K562 (cell line): ENCODE results near the gene ASCC1. TPM values are rescaled to one million over a fixed set of nuclear protein-coding genes. Genes with fewer than 3 reads are reported as not detected.

Source experiments
- BCL6 ChIP-seq: fragments of 250-450 bp; sonication (Bioruptor Pico); IDR thresholded peaks from 2 replicates; pipeline ENCODE4 v1.4.0; 2020
- CBX3 ChIP-seq, 2 experiments: IDR thresholded peaks; 1 replicate in 1 of 2; 2 replicates in 1 of 2; pipeline ENCODE4 v1.6.1; 2012; ENCODE audit warnings: inconsistent platforms in 2 of 2, low read length in 2 of 2, borderline replicate concordance in 1 of 2, control low read depth in 1 of 2
- CHD1 ChIP-seq: fragments of 200-600 bp; sonication (generic); IDR thresholded peaks from one replicate; pipeline ENCODE4 v1.6.1; 2012; ENCODE audit warnings: mild to moderate bottlenecking, moderate library complexity, low read length, inconsistent platforms
- CREB3L1 ChIP-seq: fragments of 450-650 bp; IDR thresholded peaks from 2 replicates; pipeline ENCODE4 v1.6.1; 2014; ENCODE audit warnings: low read depth, mild to moderate bottlenecking, moderate library complexity, borderline replicate concordance
- KDM5B ChIP-seq: fragments of 200-600 bp; sonication (generic); IDR thresholded peaks from 2 replicates; pipeline ENCODE4 v1.6.1; 2012; ENCODE audit warnings: low read depth, mild to moderate bottlenecking, moderate library complexity, low read length, control low read depth, inconsistent platforms; ENCODE audit not compliant: insufficient replicate concordance
- KLF6 ChIP-seq: fragments of 250-450 bp; sonication (Bioruptor Pico); IDR thresholded peaks from 2 replicates; pipeline ENCODE4 v1.4.0; 2020; ENCODE audit warnings: mild to moderate bottlenecking, moderate library complexity, borderline replicate concordance
- MAFF ChIP-seq: IDR thresholded peaks from 2 replicates; pipeline ENCODE4 v1.6.1; 2012; ENCODE audit warnings: low read length, improper control_type of control experiment
- MECOM ChIP-seq: fragments of 250-450 bp; sonication (Bioruptor Pico); IDR thresholded peaks from 2 replicates; pipeline ENCODE4 v1.8.0; 2022; ENCODE audit warnings: inconsistent platforms
- MXI1 ChIP-seq: IDR thresholded peaks from 2 replicates; pipeline ENCODE4 v1.6.1; 2011; ENCODE audit warnings: low read depth, mild to moderate bottlenecking, improper control_type of control experiment, low read length
- NFATC3 ChIP-seq: fragments of 450-650 bp; IDR thresholded peaks from 2 replicates; pipeline ENCODE4 v1.6.1; 2017; ENCODE audit warnings: mild to moderate bottlenecking
- NR2C1 ChIP-seq, 2 experiments: fragments of 450-650 bp; IDR thresholded peaks; 2 replicates each; pipeline ENCODE4 v1.6.1; 2017; ENCODE audit warnings: mild to moderate bottlenecking in 2 of 2, antibody characterized with exemption in 1 of 2, inconsistent platforms in 1 of 2, missing compliant biosample characterization in 1 of 2, missing genetic modification characterization in 1 of 2
- PHF21A ChIP-seq: fragments of 450-650 bp; IDR thresholded peaks from 2 replicates; pipeline ENCODE4 v1.6.1; 2017; ENCODE audit warnings: low read depth, borderline replicate concordance
- PRPF4 ChIP-seq: fragments of 200-400 bp; formaldehyde crosslinking; IDR thresholded peaks from one replicate; pipeline ENCODE4 v1.6.1; 2017; ENCODE audit warnings: low read length, low read depth, mild to moderate bottlenecking; ENCODE audit not compliant: insufficient read depth, poor library complexity, severe bottlenecking
- TAF1 ChIP-seq: IDR thresholded peaks from 2 replicates; pipeline ENCODE4 v1.6.1; 2011; ENCODE audit warnings: mild to moderate bottlenecking, low read length, moderate library complexity; ENCODE audit not compliant: insufficient read depth, control insufficient read depth, severe bottlenecking; ENCODE audit errors: extremely low read depth
- TBL1XR1 ChIP-seq, 2 experiments: IDR thresholded peaks; 2 replicates each; pipeline ENCODE4 v1.6.1; 2012; ENCODE audit warnings: improper control_type of control experiment in 2 of 2, low read length in 2 of 2, mild to moderate bottlenecking in 1 of 2
- U2AF1 ChIP-seq: fragments of 200-400 bp; formaldehyde crosslinking; optimal IDR thresholded peaks from 2 replicates; pipeline ENCODE3; 2017; ENCODE audit warnings: mild to moderate bottlenecking, low read depth, low read length, moderate library complexity
- YY1 ChIP-seq, 3 experiments: IDR thresholded peaks; 2 replicates each; pipeline ENCODE4 v1.6.1; 2011; ENCODE audit warnings: low read length in 2 of 3, mild to moderate bottlenecking in 2 of 3, moderate library complexity in 2 of 3, borderline replicate concordance in 1 of 3, control low read depth in 1 of 3, low read depth in 1 of 3; ENCODE audit not compliant: insufficient read depth in 3 of 3, insufficient replicate concordance in 2 of 3, control insufficient read depth in 1 of 3, insufficient read length in 1 of 3; ENCODE audit errors: extremely low read depth in 1 of 3
- ZBTB12 ChIP-seq: fragments of 250-450 bp; sonication (Bioruptor Pico); IDR thresholded peaks from 2 replicates; pipeline ENCODE4 v1.4.0; 2020
- ZFP36 ChIP-seq: fragments of 150-350 bp; IDR thresholded peaks from 2 replicates; pipeline ENCODE4 v1.6.1; 2018; ENCODE audit warnings: low read length, low read depth; ENCODE audit not compliant: partially characterized antibody
- ZNF134 ChIP-seq: fragments of 250-450 bp; sonication (Bioruptor Pico); conservative IDR thresholded peaks from 2 replicates; pipeline ENCODE4 v1.4.0; 2020
- ZNF347 ChIP-seq: fragments of 450-650 bp; formaldehyde crosslinking; IDR thresholded peaks from 2 replicates; pipeline ENCODE4 v1.4.0; 2020; ENCODE audit warnings: low read depth, mild to moderate bottlenecking, moderate library complexity
- polyA plus RNA-seq, 8 experiments: library from polyadenylated mRNA; depleted of rRNA in 4 of 8; stranded (reverse) in 5 of 8; unstranded in 3 of 8; fragments of >200 nt; fragmentation: Nextera tagmentation in 2 of 8; fragmentation: Illumina TruSeq in 1 of 8; extraction: Ambion mirVana in 2 of 8; extraction: Trizol in 1 of 8; gene quantifications; 2 replicates each; pipeline versions ENCODE4 v1.2.1 to v1.2.3, GENCODE V29; 2011 to 2014; ENCODE audit warnings: inconsistent platforms in 1 of 8, missing spikeins in 1 of 8
- total RNA-seq, 7 experiments: library from RNA; depleted of rRNA in 6 of 7; stranded (reverse); fragments of >200 nt in 6 of 7; fragmentation: Illumina TruSeq in 2 of 7; extraction: Trizol in 2 of 7; gene quantifications; 2 replicates each; pipeline versions ENCODE4 v1.2.1 to v1.2.3, GENCODE V29; 2011 to 2021; ENCODE audit warnings: low replicate concordance in 1 of 7
- TF ChIP-seq, protein P1 (sequence below): fragments of 200-800 bp; sonication (Bioruptor generic); IDR thresholded peaks from 2 replicates; pipeline ENCODE4 v1.6.1; 2017; ENCODE audit warnings: missing genetic modification characterization, missing compliant biosample characterization

The ASCC1 gene
- total and polyA plus RNA-seq, 9 of the 15 experiments (the other 6 are each of a cell fraction or from before 2014, with no cell fraction given) = 31.7 to 73.3 (median 52.8) TPM

GRCh38 chr10:72260976-72261783, 45.1 kb upstream of the ASCC1 start (continued):
- TF ChIP-seq PHF21A (no peak), PRPF4 (peak; percentile 20), MXI1 (no peak), MAFF (peak; percentile 19; the same call in 1 of the 2 replicates), ZFP36 (no peak), BCL6 (no peak), CHD1 (peak; percentile 43), KDM5B (peak; percentile 75), CREB3L1 (no peak; the same call in none of the 2 replicates), YY1 (IDR thresholded peaks at IDR 0.05; ENCODE audit: borderline replicate concordance in 1 of 3, control insufficient read depth in 1 of 3, extremely low read depth in 1 of 3, insufficient read depth in 3 of 3, insufficient read length in 1 of 3, insufficient replicate concordance in 2 of 3, low read depth in 1 of 3, low read length in 2 of 3) (no peak), MECOM (0 out of 2 replicates have a peak, but pooled peaks have one; percentile 43), CBX3 (IDR thresholded peaks at IDR 0.05; ENCODE audit: borderline replicate concordance in 1 of 2, low read length in 2 of 2) (0 out of 3 replicates have a peak, but pooled peaks of 1 of the 2 experiments have one; percentile 30), ZNF347 (CRISPR knock-in tag) (no peak), KLF6 (CRISPR knock-in tag) (0 out of 2 replicates have a peak, but pooled peaks have one; percentile 5), ZNF134 (CRISPR knock-in tag) (0 out of 2 replicates have a peak, but pooled peaks have one; percentile 44), U2AF1 (no peak), TBL1XR1 (IDR thresholded peaks at IDR 0.05; ENCODE audit: low read length in 2 of 2) (peak in 1 of 2 experiments; percentile 85; a peak in 2 of 4 replicates), NFATC3 (no peak; the same call in 1 of the 2 replicates), ZBTB12 (CRISPR knock-in tag) (no peak; the same call in 1 of the 2 replicates), TAF1 (peak; percentile 33), NR2C1 (IDR thresholded peaks at IDR 0.05) (0 out of 2 replicates have a peak, but pooled peaks have one; percentile 9), NR2C1 (tag; IDR thresholded peaks at IDR 0.05) (peak; percentile 38; the same call in 1 of the 2 replicates)
- TF ChIP-seq, protein P1, sequence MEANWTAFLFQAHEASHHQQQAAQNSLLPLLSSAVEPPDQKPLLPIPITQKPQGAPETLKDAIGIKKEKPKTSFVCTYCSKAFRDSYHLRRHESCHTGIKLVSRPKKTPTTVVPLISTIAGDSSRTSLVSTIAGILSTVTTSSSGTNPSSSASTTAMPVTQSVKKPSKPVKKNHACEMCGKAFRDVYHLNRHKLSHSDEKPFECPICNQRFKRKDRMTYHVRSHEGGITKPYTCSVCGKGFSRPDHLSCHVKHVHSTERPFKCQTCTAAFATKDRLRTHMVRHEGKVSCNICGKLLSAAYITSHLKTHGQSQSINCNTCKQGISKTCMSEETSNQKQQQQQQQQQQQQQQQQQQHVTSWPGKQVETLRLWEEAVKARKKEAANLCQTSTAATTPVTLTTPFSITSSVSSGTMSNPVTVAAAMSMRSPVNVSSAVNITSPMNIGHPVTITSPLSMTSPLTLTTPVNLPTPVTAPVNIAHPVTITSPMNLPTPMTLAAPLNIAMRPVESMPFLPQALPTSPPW (CRISPR knock-in tag) = peak; percentile 92
